ENCODE measurements around the gene SUFU. TPM values are rescaled to one million over a fixed set of nuclear protein-coding genes. Genes with fewer than 3 reads are reported as not detected.

SUFU gene
- total and polyA plus RNA-seq, 2 of the 8 experiments (the other 6 are each of a cell fraction or from before 2014, with no cell fraction given): 7.0 to 10.8 TPM

DNA sequence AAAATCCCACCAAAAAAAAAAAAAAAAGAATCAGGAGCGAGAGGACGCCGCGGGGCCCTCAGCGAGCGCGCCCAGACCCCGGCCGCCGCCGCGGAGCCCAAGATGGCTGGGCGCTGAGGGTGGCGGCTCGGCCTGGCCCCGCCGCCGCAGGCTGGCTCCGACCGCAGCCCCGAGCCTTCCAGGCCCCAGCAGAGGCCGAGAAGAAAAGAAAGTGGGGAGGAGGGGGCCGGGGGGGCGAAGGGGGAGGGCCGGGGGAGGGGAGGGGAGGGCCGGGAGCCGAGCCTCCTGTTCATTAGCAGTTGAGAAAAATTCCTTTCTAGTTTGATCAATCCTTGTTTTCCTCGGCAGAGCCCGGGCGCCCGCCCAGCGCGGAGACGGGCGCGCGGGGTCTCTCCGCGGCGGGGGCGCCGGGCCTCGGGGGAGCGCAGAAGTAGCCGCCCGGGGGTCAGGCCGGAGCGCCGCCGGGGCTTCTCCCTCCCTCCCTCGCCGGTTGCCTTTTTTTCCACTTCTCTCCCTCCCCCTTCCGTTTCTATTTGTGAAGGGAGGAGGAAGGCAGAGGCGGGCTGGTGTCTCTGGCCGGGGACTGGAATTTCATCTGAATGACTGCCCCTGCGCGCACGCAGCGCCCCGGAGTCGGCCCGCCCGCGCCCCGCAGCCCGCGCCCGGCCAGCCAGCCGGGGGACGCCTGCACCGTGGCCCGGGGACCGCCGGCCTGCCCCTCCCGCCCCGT, 139.7 kb downstream of the SUFU start:
- Histone ChIP-seq H3K23me2 (ENCODE audit: low read depth, low read length) (peaks cover 30% of the 10 kb centered on the region; the same call in 1 of the 2 replicates), H3K4ac (replicated peaks; ENCODE audit: insufficient read length, low read depth, low read length) (no peak overlapping the region), H3K18ac (ENCODE audit: extremely low read depth, low read length) (no peak overlapping the region), H2BK12ac (ENCODE audit: low read depth, low read length) (no peak overlapping the region), H3K36me3 (ENCODE audit: control insufficient read depth in 2 of 4, insufficient read depth in 4 of 4, low read length in 3 of 4) (no peaks in the 10 kb centered on the region), H2BK15ac (ENCODE audit: low read length) (no peak overlapping the region), H3K4me3 (ENCODE audit: extremely low read depth in 1 of 4, insufficient read depth in 2 of 4, low read depth in 3 of 4, low read length in 4 of 4) (peak overlapping the region; percentile 36 to 92 (median 84)), H3K14ac (ENCODE audit: insufficient read length) (no peak overlapping the region), H4K91ac (replicated peaks; ENCODE audit: insufficient read length, low read length) (no peak overlapping the region), H3K27me3 (replicated peaks in 1 of 4; ENCODE audit: control insufficient read depth in 3 of 4, extremely low read depth in 1 of 4, insufficient read depth in 3 of 4, low read length in 3 of 4) (no peaks in the 10 kb centered on the region), H3K4me1 (replicated peaks in 1 of 4; ENCODE audit: control insufficient read depth in 3 of 4, insufficient read depth in 4 of 4, low read length in 3 of 4) (peaks cover 6 to 23% (median 16%) of the 10 kb centered on the region in 4 experiments), H2AK5ac (ENCODE audit: low read depth, low read length) (no peak overlapping the region), H3K27ac (ENCODE audit: low read depth, low read length) (peak overlapping the region; percentile 51; the same call in 1 of the 2 replicates), H3K79me2 (ENCODE audit: control insufficient read depth in 1 of 2, insufficient read depth in 2 of 2, low read length in 2 of 2) (peaks cover 0 to 36% of the 10 kb centered on the region in 2 experiments; a peak in 2 of 4 replicates), H2BK120ac (replicated peaks; ENCODE audit: low read depth, low read length) (no peak overlapping the region), H2AFZ (ENCODE audit: low read length) (no peak overlapping the region), H3K23ac (ENCODE audit: insufficient read length) (no peak overlapping the region), H3K56ac (replicated peaks; ENCODE audit: insufficient read length, low read depth, low read length) (peak overlapping the region; percentile 73), H2BK20ac (ENCODE audit: low read length) (no peak overlapping the region), H4K8ac (ENCODE audit: extremely low read depth, insufficient read depth, low read length) (peak overlapping the region; percentile 30; the same call in 1 of the 2 replicates), H3K79me1 (ENCODE audit: low read depth, low read length) (peaks cover 19% of the 10 kb centered on the region), H4K20me1 (replicated peaks in 1 of 2; ENCODE audit: control insufficient read depth in 1 of 2, insufficient read depth in 2 of 2, low read length in 2 of 2) (peaks cover 13 to 16% of the 10 kb centered on the region in 2 experiments), H3K9ac (replicated peaks in 1 of 4; ENCODE audit: extremely low read depth in 1 of 4, low read depth in 3 of 4, low read length in 3 of 4) (peak overlapping the region; percentile 48 to 88 (median 78)), H2BK5ac (ENCODE audit: low read depth, low read length) (no peak overlapping the region), H3K4me2 (ENCODE audit: insufficient read depth in 1 of 2, low read depth in 2 of 2, low read length in 2 of 2) (peak overlapping the region; percentile 70 to 96), H4K5ac (ENCODE audit: insufficient read length, low read depth, low read length) (peak overlapping the region; percentile 29), H3K9me3 (ENCODE audit: insufficient read depth in 2 of 2, low read depth in 1 of 2, low read length in 1 of 2) (no peaks in the 10 kb centered on the region)
- ChIA-PET POLR2A (ENCODE audit: partially characterized antibody) (interaction anchor here (1.2 to 5.6 kb wide), 16 partner anchors 12 to 97 kb away, joined by 3 to 51 read pairs (median 8); partner anchors contain the start of genes ARL3 and SFXN2), CTCF (ENCODE audit: partially characterized antibody) (interaction anchor here (1.1 to 4.6 kb wide), 10 partner anchors 12 to 35 kb away, joined by 4 to 33 read pairs (median 8); no protein-coding TSS in a partner anchor)
- FAIRE-seq (no peak), DNase-seq (ENCODE audit: low read depth in 1 of 2, low spot score in 2 of 2) (peak in 1 of 2 experiments; percentile 72)
- TF ChIP-seq TBP (IDR thresholded peaks at IDR 0.05; ENCODE audit: low read depth, low read length) (peak; percentile 17; the same call in 1 of the 2 replicates), JUN (IDR thresholded peaks at IDR 0.05; ENCODE audit: low read depth, low read length) (no peak), PHF8 (conservative IDR thresholded peaks at IDR 0.05; ENCODE audit: low read depth, low read length) (peak; percentile 16; the same call in 1 of the 2 replicates), POLR2A (IDR thresholded peaks at IDR 0.05; ENCODE audit: control extremely low read depth in 1 of 2, low read depth in 2 of 2, low read length in 2 of 2) (peak in 1 of 2 experiments; percentile 33; a peak in 1 of 3 replicates), TAF1 (IDR thresholded peaks at IDR 0.05; ENCODE audit: low read depth, low read length) (peak; percentile 48), TAF7 (optimal IDR thresholded peaks at IDR 0.05; ENCODE audit: borderline replicate concordance, low read depth, low read length) (peak; percentile 50), SIRT6 (IDR thresholded peaks at IDR 0.05; ENCODE audit: low read length) (no peak), YY1 (IDR thresholded peaks at IDR 0.05; ENCODE audit: low read depth, low read length) (peak; percentile 70; the same call in 1 of the 2 replicates)
- TF ChIP-seq, protein P1, sequence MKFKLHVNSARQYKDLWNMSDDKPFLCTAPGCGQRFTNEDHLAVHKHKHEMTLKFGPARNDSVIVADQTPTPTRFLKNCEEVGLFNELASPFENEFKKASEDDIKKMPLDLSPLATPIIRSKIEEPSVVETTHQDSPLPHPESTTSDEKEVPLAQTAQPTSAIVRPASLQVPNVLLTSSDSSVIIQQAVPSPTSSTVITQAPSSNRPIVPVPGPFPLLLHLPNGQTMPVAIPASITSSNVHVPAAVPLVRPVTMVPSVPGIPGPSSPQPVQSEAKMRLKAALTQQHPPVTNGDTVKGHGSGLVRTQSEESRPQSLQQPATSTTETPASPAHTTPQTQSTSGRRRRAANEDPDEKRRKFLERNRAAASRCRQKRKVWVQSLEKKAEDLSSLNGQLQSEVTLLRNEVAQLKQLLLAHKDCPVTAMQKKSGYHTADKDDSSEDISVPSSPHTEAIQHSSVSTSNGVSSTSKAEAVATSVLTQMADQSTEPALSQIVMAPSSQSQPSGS (IDR thresholded peaks at IDR 0.05; ENCODE audit: low read length): no peak
- 0% methylated on average over 40 of the region's 76 CpGs; no CpG with 5 or more reads in 1 of the 2 experiments for WGBS, 2 experiments (ENCODE audit: extremely low coverage in 1 of 2, insufficient coverage in 1 of 2, insufficient read length in 1 of 2, insufficient replicate concordance in 2 of 2, low coverage in 1 of 2, low lambda C conversion rate in 2 of 2, missing lambda C conversion rate in 1 of 2)

Data from H1 (cell line).